ENCODE results near the gene HECTD4.
"Not testable (repeated sequence)": the region's sequence is repeated elsewhere in the genome, so short reads cannot be mapped to it uniquely, and the experiment has no call there.

The HECTD4 gene

GRCh38 chr12:112352921-112353320, 29.3 kb downstream of the HECTD4 start:
- DNase-seq = no peak

- no peak for DNase-seq
Observed at GRCh38 chr12:112350593-112351592, 31.3 kb downstream of the HECTD4 start.

GRCh38 chr12:112349431-112349830, 32.8 kb downstream of the HECTD4 start:
- DNase-seq = peak; percentile 67

GRCh38 chr12:112348926-112349325, 33.3 kb downstream of the HECTD4 start:
- not testable (repeated sequence) for DNase-seq

DNA sequence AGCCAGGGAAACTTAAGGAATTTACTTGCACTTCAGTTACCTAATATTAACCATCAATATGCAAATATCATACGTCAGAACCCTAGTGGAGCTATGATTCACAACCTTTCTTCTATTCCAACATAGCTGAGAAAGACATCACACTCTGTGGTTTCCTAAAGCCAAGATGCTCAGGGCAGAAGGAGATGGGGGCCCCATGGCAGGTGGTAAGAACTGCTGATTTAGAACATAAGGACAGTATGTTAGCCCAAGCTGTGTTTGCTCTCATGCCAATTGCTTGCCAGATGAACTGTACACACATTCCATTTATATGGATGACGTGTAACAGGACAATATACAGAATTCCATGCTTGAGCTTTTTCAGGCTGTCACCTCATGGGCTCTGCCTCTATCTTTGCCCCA, 34.6 kb downstream of the HECTD4 start:
- DNase-seq = no peak

- no peak for DNase-seq
Observed at GRCh38 chr12:112346194-112346593, 36.0 kb downstream of the HECTD4 start.

DNA sequence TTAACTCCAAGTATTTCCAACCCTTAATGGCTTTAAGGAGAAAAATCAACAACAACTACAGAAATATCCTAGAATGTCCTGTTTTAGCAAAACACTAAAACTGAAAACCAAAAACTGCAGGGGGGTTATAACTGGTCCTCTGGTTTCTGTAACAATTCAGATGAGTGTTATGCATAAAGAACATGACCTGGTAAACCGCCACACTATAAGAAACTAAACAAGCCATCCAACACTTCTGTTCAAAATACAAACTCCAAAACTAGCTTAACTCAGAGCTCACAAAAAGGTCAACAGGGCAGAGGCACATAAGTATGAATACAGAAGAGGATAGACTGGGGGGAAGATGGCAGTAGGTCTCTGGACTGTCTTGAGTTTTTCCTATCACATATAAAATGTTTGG, 38.0 kb downstream of the HECTD4 start:
- no peak for DNase-seq

GRCh38 chr12:112342587-112342986, 39.6 kb downstream of the HECTD4 start:
- no peak for DNase-seq

DNA sequence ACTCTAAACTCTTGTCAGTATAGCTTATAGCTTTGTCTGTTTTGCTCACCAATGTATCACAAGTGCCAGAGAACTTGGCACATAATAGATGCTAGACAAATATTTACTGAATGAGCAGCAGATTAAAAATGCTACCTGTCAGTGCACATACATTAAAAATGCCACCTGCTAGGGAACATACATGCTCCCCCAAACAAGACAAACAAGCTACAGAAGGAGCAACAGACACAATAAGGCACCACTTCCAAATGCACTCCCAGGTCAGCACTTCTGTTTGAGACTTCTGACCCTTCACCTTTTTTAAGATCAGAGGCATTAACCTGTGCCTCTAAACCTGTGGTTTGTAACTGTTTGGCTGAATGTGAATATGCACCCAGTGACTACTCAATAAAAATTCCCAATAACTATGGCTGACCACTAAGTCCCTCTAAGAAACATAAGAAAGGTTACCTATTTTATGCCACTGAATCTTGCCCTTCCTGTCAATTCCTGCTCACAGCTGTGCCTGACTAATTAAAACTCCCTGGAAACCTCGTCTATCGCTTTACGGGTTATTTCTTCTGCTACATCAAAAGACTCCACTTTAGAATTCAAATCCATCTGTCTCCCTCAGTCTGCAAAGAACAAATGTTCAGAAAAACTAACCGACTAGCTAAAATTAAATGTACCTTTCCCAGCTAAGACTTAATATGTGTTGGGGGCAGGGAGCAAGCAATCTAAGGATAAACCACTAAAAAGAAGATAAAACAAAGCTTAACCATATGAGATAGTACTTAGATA, 41.0 kb downstream of the HECTD4 start:
- DNase-seq = peak; percentile 12

GRCh38 chr12:112340230-112340629, 42.0 kb downstream of the HECTD4 start:
- no peak for DNase-seq

GRCh38 chr12:112334999-112335398, 47.2 kb downstream of the HECTD4 start:
- not testable (repeated sequence) for DNase-seq

GRCh38 chr12:112333019-112333418, 49.2 kb downstream of the HECTD4 start:
- no peak for DNase-seq

- DNase-seq = no peak
Observed at GRCh38 chr12:112331886-112332285, 50.3 kb downstream of the HECTD4 start.

DNA sequence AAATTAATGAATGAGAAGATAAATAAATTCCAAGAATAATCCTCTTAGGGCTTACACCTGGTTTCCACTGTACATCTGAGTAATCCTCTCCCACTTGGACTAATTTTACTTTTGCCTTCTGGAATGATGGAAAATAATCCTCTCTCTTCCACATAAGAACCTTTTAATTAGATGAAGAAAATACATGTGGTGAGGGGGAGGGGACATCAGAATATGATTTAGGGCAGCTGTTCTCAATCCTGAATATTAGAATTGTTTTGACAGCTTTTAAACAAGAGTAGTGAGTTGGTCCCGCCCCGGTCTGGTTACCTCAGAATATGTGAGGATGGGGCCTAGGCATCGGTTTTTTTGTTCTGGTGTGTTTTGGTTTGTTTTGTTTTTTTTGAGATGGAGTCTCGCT, 51.5 kb downstream of the HECTD4 start:
- DNase-seq = no peak

GRCh38 chr12:112328456-112329124, 53.6 kb downstream of the HECTD4 start:
- DNase-seq = no peak

DNA sequence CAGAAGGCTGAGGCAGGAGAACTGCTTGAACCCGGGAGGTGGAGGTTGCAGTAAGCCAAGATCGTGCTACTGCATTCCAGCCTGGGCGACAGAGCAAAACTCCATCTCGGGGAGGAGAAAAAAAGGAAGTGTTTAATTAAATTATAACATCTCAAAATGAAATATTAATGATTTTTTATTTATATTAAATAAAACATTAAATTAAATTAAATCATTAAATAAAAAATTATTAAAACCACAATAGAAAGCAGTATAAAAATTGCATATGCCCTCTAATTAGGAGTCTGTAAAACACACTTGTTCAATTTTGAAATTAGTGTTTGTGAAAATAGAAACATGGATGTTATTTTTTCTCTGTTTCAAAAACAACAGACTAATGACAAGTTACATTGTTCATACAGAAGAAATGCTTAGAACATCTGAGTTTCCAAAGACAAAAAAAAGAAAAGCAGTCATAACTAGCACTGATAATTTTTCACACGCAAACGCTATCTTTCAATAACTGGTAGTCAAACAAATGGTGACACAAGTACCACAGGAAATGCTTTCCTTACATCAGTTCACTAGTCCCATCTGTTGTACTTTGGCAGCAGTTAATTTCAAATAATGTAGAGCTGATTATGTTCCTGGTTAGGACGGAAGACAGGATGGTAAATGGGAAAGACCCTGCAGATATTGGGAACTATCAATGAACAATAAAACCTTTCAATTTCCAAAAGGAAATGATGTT, 54.9 kb downstream of the HECTD4 start:
- no peak for DNase-seq

DNA sequence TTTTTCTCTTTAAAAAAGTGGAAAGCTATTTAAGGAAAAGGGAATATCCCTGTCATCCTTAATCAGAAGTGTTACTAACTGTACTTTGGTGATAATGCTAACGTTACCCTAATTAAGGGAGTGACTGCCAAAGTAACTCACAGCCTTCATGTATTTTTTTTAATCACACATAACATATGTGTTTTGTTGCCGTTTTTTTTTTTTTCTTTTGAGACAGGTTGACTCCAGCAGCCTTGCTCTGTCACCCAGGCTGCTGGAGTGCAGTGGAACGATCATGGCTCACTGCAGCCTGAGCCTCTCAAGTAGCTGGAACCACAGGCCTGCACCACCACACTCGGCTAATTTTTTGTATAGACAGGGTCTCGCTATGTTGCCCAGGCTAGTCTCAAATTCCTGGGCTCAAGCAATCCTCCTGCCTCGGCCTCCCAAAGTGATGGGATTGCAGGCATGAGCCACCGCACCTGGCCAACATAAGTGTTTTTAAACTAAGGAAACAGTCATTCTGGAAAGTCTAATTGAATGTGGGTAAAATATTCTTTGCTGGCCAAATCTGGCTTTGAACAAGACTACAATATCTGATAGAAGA, 56.5 kb downstream of the HECTD4 start:
- no peak for DNase-seq

DNA sequence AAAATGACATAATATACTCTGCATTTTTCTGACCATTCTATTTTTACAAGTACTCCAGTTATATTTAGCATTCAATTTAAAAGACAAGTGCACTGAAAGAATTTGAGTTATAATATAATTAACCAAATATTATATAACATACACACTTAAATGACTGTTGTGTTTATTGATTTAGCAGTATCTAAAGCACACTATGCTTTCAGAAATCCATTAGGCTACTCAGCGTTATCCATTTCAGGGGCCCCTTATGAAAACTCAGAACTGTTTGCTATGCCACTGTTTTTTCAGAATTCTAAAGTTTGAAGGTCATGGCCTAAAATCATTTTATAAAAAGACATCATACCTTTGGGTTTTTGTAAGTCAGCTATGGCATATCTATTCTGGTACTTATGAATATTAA, 57.1 kb downstream of the HECTD4 start:
- no peak for DNase-seq

- DNase-seq = no peak
Observed at GRCh38 chr12:112322882-112323547, 59.2 kb downstream of the HECTD4 start.

DNA sequence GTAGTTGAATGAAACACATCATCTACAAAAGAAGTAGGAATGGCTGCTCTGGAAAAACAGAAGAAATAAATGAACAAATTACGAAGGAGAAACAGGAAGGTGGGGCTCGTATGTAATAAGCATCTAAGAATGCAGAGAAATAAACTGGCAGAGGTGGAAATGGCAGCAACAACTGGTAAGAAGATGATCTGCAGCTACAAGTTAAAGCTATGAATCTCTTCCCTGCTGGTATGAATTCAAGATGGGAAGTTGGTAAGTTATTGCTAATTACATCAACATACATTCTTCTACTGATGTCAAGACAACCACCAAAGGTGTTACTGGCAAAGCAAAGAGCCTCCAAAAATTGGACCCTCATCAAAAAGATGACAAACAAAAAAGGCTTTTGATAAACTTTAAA, 59.8 kb downstream of the HECTD4 start:
- no peak for DNase-seq

GRCh38 chr12:112321245-112321644, 61.0 kb downstream of the HECTD4 start:
- DNase-seq = no peak

- DNase-seq = no peak
Observed at GRCh38 chr12:112319395-112319794, 62.8 kb downstream of the HECTD4 start.
